Heart left ventricle (tissue), 13 donors: Measurements from ENCODE around the gene SNAPC5.

Experiments used
- POLR2A ChIP-seq, 2 donors: fragments of 450-650 bp; IDR thresholded peaks; one replicate each; pipeline ENCODE4 v1.6.1; 2017; ENCODE audit warnings: antibody characterized with exemption in 2 of 2, mild to moderate bottlenecking in 2 of 2, moderate library complexity in 2 of 2
- TF ChIP-seq, protein P1 (sequence below), 12 donors: fragments of 200-600 bp; sonication (generic) in 4 of 12; IDR thresholded peaks; one replicate each; pipeline versions ENCODE4 v1.5.0 to v1.8.0; 2018 to 2022; ENCODE audit warnings: antibody characterized with exemption in 12 of 12, mild to moderate bottlenecking in 5 of 12
- donor health status: ischemic (EF 13 %, LVEDD 7.1; RV severe dilation, severe dysfunction).
- donor health status: DM: no; HTN: yes; CAD: no.
- donor health status: DM: no; HTN: no; CAD: no.
- donor health status: ischemic (EF 25% LVEDD 6.9; RV normal size, moderate dysfunction).
- donor health status: ischemic (EF 25% LVEDD 5.7; RV mildly dilated, moderate dysfunction).
- donor health status: ischemic (EF 35%, LVEDD 5.7; RV mildly dilated, moderate dysfunction).
- donor health status: nonischemic (EF 11% LVEDD 7.7; RV severe dilation, severe dysfunction).
- donor health status: DM: yes; HTN: yes; CAD: no.
- donor health status: PGD.
- donor health status: ischemic (EF 29% LVEDD 5.4; RV normal size, mild dysfunction).
- donor health status: nonischemic (EF 23%, LVEDD 6.1; RV moderate dilation, normal function).

DNA sequence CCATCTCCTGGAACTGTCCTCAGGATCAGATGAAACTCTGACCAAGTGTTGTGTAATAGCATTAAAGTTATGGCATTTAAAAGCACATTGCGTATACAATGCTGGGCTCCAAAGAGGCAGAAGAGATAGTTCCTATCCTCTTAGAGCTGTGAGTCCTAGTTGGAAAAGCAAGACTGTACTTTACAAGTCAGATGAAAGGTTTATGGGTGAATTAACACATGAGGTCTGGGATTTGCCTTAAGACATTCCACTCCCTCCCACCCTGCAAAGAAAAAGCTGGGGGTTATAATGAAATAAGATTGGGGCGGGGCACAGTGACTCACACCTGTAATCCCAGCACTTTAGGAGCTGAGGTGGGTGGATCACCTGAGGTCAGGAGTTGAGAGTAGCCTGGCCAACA, 35.6 kb downstream of the SNAPC5 start:
- no peak for TF ChIP-seq POLR2A (IDR thresholded peaks at IDR 0.05)
- TF ChIP-seq, protein P1, sequence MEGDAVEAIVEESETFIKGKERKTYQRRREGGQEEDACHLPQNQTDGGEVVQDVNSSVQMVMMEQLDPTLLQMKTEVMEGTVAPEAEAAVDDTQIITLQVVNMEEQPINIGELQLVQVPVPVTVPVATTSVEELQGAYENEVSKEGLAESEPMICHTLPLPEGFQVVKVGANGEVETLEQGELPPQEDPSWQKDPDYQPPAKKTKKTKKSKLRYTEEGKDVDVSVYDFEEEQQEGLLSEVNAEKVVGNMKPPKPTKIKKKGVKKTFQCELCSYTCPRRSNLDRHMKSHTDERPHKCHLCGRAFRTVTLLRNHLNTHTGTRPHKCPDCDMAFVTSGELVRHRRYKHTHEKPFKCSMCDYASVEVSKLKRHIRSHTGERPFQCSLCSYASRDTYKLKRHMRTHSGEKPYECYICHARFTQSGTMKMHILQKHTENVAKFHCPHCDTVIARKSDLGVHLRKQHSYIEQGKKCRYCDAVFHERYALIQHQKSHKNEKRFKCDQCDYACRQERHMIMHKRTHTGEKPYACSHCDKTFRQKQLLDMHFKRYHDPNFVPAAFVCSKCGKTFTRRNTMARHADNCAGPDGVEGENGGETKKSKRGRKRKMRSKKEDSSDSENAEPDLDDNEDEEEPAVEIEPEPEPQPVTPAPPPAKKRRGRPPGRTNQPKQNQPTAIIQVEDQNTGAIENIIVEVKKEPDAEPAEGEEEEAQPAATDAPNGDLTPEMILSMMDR (IDR thresholded peaks at IDR 0.05): no peak
